ENCODE data around the gene DAPP1. TPM values are rescaled to one million over a fixed set of nuclear protein-coding genes. Genes with fewer than 3 reads are reported as not detected.

The DAPP1 gene
- polyA plus RNA-seq, 3 donors = 63.1 to 125 (median 87.2) TPM

GRCh38 chr4:99894998-99895397 is 78.4 kb downstream of the DAPP1 start:
- no peak overlapping the region for H3K9ac ChIP-seq (ENCODE audit: insufficient read depth, low read length, poor library complexity, severe bottlenecking)

DNA sequence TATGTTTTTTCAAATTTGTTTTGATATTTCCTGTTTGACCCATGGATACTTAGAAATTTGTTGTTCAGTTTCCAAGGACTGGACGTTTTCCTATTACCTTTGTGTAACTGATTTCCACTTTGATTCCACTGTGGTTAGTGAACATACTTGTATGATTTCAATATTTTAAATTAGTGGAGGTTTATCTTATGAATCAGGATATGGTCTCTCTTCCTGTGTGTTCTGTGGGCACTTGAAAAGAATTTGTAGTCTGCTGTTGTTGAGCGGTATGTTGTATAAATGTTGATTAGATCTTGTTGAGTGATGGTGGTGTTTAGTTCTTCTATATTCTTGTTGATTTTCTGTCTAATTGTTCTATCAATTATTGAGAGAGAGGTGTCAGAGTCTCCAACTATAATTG is 98.8 kb downstream of the DAPP1 start:
- Mint-ChIP-seq H3K4me3 (no peak overlapping the region), H3K9me3 (peaks cover 2 to 14% (median 7%) of the 10 kb centered on the region in 7 donors), H3K27me3 (ENCODE audit: low read depth in 3 of 3) (peaks cover 0 to 2% (median 0%) of the 10 kb centered on the region in 3 donors), H3K27ac (peak overlapping the region in 2 of 7 donors; percentile 27 to 37), H3K4me1 (no peaks in the 10 kb centered on the region), H3K36me3 (peaks cover 56 to 66% of the 10 kb centered on the region in 2 donors)
- H3K4me1 ChIP-seq (ENCODE audit: control insufficient read depth in 1 of 2, insufficient read depth in 2 of 2, low read length in 2 of 2) = no peaks in the 10 kb centered on the region
- TF ChIP-seq, protein P1, sequence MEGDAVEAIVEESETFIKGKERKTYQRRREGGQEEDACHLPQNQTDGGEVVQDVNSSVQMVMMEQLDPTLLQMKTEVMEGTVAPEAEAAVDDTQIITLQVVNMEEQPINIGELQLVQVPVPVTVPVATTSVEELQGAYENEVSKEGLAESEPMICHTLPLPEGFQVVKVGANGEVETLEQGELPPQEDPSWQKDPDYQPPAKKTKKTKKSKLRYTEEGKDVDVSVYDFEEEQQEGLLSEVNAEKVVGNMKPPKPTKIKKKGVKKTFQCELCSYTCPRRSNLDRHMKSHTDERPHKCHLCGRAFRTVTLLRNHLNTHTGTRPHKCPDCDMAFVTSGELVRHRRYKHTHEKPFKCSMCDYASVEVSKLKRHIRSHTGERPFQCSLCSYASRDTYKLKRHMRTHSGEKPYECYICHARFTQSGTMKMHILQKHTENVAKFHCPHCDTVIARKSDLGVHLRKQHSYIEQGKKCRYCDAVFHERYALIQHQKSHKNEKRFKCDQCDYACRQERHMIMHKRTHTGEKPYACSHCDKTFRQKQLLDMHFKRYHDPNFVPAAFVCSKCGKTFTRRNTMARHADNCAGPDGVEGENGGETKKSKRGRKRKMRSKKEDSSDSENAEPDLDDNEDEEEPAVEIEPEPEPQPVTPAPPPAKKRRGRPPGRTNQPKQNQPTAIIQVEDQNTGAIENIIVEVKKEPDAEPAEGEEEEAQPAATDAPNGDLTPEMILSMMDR (IDR thresholded peaks at IDR 0.05) = no peak
- no peak overlapping the region for H2AFZ ChIP-seq (ENCODE audit: insufficient read depth, low read depth, low read length, poor library complexity, severe bottlenecking)
- no peaks in the 10 kb centered on the region for H3K27me3 ChIP-seq (ENCODE audit: control insufficient read depth in 2 of 2, insufficient read depth in 2 of 2, low read length in 2 of 2)
- no peaks in the 10 kb centered on the region for H3K79me2 ChIP-seq (ENCODE audit: insufficient read depth, low read length)
- no peak overlapping the region for H3K27ac ChIP-seq (ENCODE audit: low read depth in 1 of 2, low read length in 2 of 2)
- H3K4me2 ChIP-seq (replicated peaks; ENCODE audit: extremely low read depth, low read length, poor library complexity, severe bottlenecking) = no peak overlapping the region
- H3K9me3 ChIP-seq (replicated peaks in 1 of 2; ENCODE audit: control insufficient read depth in 1 of 2, insufficient read depth in 1 of 2, low read length in 2 of 2) = peaks cover 3 to 10% of the 10 kb centered on the region in 2 donors
- no peak overlapping the region for H3K9ac ChIP-seq (ENCODE audit: insufficient read depth, low read length, poor library complexity, severe bottlenecking)
- H3K4me3 ChIP-seq (replicated peaks in 1 of 3; ENCODE audit: low read depth in 2 of 3, low read length in 3 of 3) = no peak overlapping the region
- intact Hi-C loops (cut with micrococcal nuclease) = no loop called here
- peaks cover 20 to 80% of the 10 kb centered on the region in 2 donors for H3K36me3 ChIP-seq (replicated peaks in 1 of 2; ENCODE audit: control insufficient read depth in 1 of 2, insufficient read depth in 2 of 2, low read length in 2 of 2)
- WGBS (ENCODE audit: insufficient coverage) = no CpG with 5 or more reads among the region's 2 CpGs
- DNase-seq = no peak
- peaks cover 5% of the 10 kb centered on the region for H4K20me1 ChIP-seq (ENCODE audit: insufficient read depth, low read length)

More at GRCh38 chr4:99894998-99895397, 78.4 kb downstream of the DAPP1 start:
- Histone ChIP-seq H3K27ac (ENCODE audit: low read depth in 1 of 2, low read length in 2 of 2) (peak overlapping the region; percentile 35 to 78), H3K36me3 (replicated peaks in 1 of 2; ENCODE audit: control insufficient read depth in 1 of 2, insufficient read depth in 2 of 2, low read length in 2 of 2) (peaks cover 3 to 30% of the 10 kb centered on the region in 2 donors), H3K9me3 (replicated peaks in 1 of 2; ENCODE audit: control insufficient read depth in 1 of 2, insufficient read depth in 1 of 2, low read length in 2 of 2) (no peaks in the 10 kb centered on the region), H3K27me3 (ENCODE audit: control insufficient read depth in 2 of 2, insufficient read depth in 2 of 2, low read length in 2 of 2) (no peaks in the 10 kb centered on the region), H3K4me3 (replicated peaks in 1 of 3; ENCODE audit: low read depth in 2 of 3, low read length in 3 of 3) (peak overlapping the region in 1 of 3 experiments; percentile 96), H3K4me2 (replicated peaks; ENCODE audit: extremely low read depth, low read length, poor library complexity, severe bottlenecking) (peak overlapping the region; percentile 96), H3K79me2 (ENCODE audit: insufficient read depth, low read length) (peaks cover 43% of the 10 kb centered on the region), H3K4me1 (ENCODE audit: control insufficient read depth in 1 of 2, insufficient read depth in 2 of 2, low read length in 2 of 2) (peaks cover 15 to 23% of the 10 kb centered on the region in 2 donors), H2AFZ (ENCODE audit: insufficient read depth, low read depth, low read length, poor library complexity, severe bottlenecking) (peak overlapping the region; percentile 90), H4K20me1 (ENCODE audit: insufficient read depth, low read length) (no peaks in the 10 kb centered on the region)
- intact Hi-C loops (cut with micrococcal nuclease) = loop anchor here (5.0 kb wide), 3 partner anchors 38 to 333 kb away; partner anchors contain the start of genes DNAJB14 (in 2 of the 2) and TRMT10A (in 2 of the 2)
- DNase-seq = no peak
- Mint-ChIP-seq H3K9me3 (no peaks in the 10 kb centered on the region), H3K27ac (peak overlapping the region; percentile 88 to 98 (median 90)), H3K36me3 (peaks cover 15 to 19% of the 10 kb centered on the region in 2 donors), H3K4me1 (peaks cover 25% of the 10 kb centered on the region), H3K27me3 (ENCODE audit: low read depth in 3 of 3) (no peaks in the 10 kb centered on the region), H3K4me3 (peak overlapping the region in 1 of 2 donors; percentile 88)
- WGBS (ENCODE audit: insufficient coverage) = 100% methylated on average over 7 of the region's 16 CpGs
- TF ChIP-seq, protein P1 (IDR thresholded peaks at IDR 0.05) = no peak
